ENCODE measurements around the gene ABCC1.

Gene ABCC1

DNA sequence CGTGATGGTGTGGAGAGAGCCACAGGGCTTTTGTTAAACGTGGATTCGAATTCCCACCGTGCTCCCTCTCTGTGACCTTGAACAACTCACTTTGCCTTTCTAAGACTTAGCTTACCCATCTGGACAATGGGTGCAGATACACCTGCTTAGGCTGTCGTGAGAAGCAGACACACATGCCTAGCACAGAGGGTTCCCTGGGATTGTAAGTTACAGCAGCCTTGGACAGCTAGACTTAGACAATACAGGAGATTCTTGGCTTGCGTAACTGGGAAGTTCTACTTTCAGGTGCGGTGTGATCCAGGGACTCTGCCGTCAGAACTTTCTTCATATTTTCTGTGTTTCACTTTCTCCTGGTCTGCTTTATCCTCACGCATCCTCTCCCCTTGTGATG is 127.0 kb downstream of the ABCC1 start:
- ChIA-PET CTCF (no interaction called here), POLR2A (no interaction called here)
- DNase-seq (ENCODE audit: extremely low spot score): no peak
- TF ChIP-seq ARNT (IDR thresholded peaks at IDR 0.05) (no peak), HDGF (IDR thresholded peaks at IDR 0.05; ENCODE audit: borderline replicate concordance) (no peak), NFRKB (IDR thresholded peaks at IDR 0.05) (no peak), SP1 (IDR thresholded peaks at IDR 0.05) (no peak), BHLHE40 (IDR thresholded peaks at IDR 0.05; ENCODE audit: borderline replicate concordance) (no peak), ZNF384 (IDR thresholded peaks at IDR 0.05) (no peak), L3MBTL2 (conservative IDR thresholded peaks at IDR 0.05) (no peak), FOXM1 (IDR thresholded peaks at IDR 0.05; ENCODE audit: borderline replicate concordance) (no peak), FOXK2 (IDR thresholded peaks at IDR 0.05) (no peak), CTBP1 (IDR thresholded peaks at IDR 0.05; ENCODE audit: borderline replicate concordance) (no peak), ELF4 (IDR thresholded peaks at IDR 0.05) (no peak), FOXA1 (IDR thresholded peaks at IDR 0.05) (no peak), SUZ12 (IDR thresholded peaks at IDR 0.05) (no peak)

DNA sequence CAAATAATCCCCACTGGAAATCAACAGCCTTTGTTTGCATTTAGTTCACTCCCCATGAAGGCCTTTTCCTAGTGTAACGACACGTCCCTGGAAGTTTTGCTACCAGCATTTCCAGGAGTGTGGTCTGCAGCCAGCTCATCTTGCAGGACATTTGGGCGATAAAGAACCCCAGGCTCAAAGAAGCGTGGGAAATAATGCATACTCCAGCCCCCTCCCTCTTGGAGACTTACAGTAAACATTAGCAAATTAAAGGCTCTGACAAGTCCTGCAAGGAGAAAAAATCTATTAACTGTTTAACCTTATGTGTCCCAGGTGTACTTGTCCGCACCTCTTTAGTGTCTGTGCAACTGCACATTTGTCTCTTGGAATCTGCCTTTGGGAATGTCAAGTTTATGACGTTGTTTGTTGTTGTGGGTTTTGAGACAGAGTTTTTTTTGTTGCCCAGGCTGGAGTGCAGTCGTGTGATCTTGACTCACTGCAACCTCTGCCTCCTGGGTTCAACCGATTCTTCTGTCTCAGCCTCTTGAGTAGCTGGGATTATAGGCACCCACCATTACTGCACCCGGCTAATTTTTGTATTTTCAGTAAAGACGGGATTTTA is 131.1 kb downstream of the ABCC1 start:
- no peak for DNase-seq (ENCODE audit: extremely low spot score)
- TF ChIP-seq HDGF (IDR thresholded peaks at IDR 0.05; ENCODE audit: borderline replicate concordance) (no peak), LEF1 (IDR thresholded peaks at IDR 0.05; ENCODE audit: borderline replicate concordance) (no peak), SUZ12 (IDR thresholded peaks at IDR 0.05) (no peak), FOXA1 (IDR thresholded peaks at IDR 0.05) (no peak), FOXK2 (IDR thresholded peaks at IDR 0.05) (no peak), FOXM1 (IDR thresholded peaks at IDR 0.05; ENCODE audit: borderline replicate concordance) (no peak), L3MBTL2 (conservative IDR thresholded peaks at IDR 0.05) (no peak), BHLHE40 (IDR thresholded peaks at IDR 0.05; ENCODE audit: borderline replicate concordance) (no peak), NFRKB (IDR thresholded peaks at IDR 0.05) (no peak), ELF4 (IDR thresholded peaks at IDR 0.05) (no peak), CTBP1 (IDR thresholded peaks at IDR 0.05; ENCODE audit: borderline replicate concordance) (no peak)
- TF ChIP-seq, protein P1, sequence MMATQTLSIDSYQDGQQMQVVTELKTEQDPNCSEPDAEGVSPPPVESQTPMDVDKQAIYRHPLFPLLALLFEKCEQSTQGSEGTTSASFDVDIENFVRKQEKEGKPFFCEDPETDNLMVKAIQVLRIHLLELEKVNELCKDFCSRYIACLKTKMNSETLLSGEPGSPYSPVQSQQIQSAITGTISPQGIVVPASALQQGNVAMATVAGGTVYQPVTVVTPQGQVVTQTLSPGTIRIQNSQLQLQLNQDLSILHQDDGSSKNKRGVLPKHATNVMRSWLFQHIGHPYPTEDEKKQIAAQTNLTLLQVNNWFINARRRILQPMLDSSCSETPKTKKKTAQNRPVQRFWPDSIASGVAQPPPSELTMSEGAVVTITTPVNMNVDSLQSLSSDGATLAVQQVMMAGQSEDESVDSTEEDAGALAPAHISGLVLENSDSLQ (IDR thresholded peaks at IDR 0.05): no peak
- CTCF ChIA-PET: interaction anchor here (0.7 kb wide), 1 partner anchor 150 kb away, joined by 3 read pairs; no protein-coding TSS in a partner anchor
- POLR2A ChIA-PET: no interaction called here

DNA sequence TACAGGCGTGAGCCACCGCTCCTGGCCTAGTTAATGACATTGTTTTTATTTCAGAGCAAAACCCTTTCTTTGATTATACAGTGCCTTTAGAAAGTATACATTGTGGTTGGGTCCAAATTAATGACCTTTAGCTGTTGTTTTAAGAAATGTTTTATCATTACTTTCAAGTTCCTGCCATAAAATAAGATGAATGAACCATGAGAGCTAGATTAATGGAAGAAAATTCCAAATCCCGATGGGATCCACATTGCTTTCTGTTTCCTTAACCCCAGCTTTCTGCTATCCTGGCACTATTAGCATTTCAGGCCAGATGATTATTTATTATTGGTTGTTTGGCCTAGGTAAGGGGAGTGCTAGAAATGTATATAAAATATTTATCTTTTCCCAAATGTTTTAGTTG is 131.7 kb downstream of the ABCC1 start:
- DNase-seq (ENCODE audit: extremely low spot score): no peak
- ChIA-PET CTCF (no interaction called here), POLR2A (no interaction called here)
- TF ChIP-seq FOXM1 (IDR thresholded peaks at IDR 0.05; ENCODE audit: borderline replicate concordance) (no peak), ARNT (IDR thresholded peaks at IDR 0.05) (no peak), BHLHE40 (IDR thresholded peaks at IDR 0.05; ENCODE audit: borderline replicate concordance) (no peak), LEF1 (IDR thresholded peaks at IDR 0.05; ENCODE audit: borderline replicate concordance) (no peak), SP1 (IDR thresholded peaks at IDR 0.05) (no peak), L3MBTL2 (conservative IDR thresholded peaks at IDR 0.05) (no peak)

DNA sequence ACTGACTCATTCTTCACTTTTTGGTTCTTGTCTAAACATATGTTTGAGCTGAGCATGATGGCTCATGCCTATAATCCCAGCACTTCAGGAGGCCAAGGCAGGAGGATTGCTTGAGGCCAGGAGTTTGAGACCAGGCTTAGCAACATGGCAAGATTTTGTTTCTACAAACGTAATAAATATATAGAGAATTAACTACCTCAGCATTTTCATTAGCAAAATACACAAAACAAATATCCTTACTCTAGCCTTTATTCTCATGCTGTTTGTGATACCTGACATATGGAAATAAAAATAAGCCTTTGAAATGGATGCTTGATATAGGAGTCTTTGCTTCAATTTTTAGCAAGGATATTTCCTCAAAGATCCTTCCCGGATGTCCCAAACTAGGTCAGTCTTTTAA is 132.8 kb downstream of the ABCC1 start:
- CTCF ChIA-PET: no interaction called here

DNA sequence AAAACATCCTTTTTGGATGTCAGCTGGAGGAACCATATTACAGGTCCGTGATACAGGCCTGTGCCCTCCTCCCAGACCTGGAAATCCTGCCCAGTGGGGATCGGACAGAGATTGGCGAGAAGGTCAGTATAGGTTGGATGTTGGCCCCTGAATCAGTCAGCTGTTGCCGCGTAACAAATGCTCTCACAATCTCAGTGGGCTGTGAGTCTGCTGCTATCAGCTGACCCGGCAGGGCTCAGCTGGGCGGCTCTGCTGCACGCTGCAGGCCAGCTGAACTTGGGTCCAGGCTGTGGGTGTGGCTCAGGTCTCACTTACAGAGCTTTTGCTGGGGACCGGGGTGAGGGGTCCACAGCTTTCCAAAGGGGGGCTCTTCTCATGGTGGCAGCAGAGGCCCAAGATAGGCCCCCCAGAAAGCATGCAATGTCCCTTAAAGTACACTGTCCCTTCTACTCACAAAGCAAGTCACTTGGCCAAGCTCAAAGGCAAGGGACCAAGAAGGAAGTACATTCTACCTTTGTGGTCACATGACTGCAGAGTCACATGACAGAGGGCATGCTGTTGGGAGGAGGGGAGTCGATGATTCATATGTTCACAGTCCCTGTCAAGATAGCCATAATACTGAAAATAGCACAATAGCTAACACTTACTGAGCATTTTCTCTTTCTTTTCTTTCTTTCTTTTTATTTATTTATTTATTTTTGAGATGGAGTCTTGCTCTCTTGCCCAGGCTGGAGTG is 134.2 kb downstream of the ABCC1 start:
- DNase-seq (ENCODE audit: extremely low spot score): no peak
- POLR2A ChIA-PET: no interaction called here
- CTCF ChIA-PET: no interaction called here
- peak; percentile 33; the same call in 1 of the 2 replicates for TF ChIP-seq L3MBTL2 (conservative IDR thresholded peaks at IDR 0.05)
- TF ChIP-seq LEF1 (IDR thresholded peaks at IDR 0.05; ENCODE audit: borderline replicate concordance): no peak

More for the DNA sequence above, 132.8 kb downstream of the ABCC1 start:
- POLR2A ChIA-PET: no interaction called here
- DNase-seq (ENCODE audit: extremely low spot score): no peak
- no peak for TF ChIP-seq SP1 (IDR thresholded peaks at IDR 0.05)

DNA sequence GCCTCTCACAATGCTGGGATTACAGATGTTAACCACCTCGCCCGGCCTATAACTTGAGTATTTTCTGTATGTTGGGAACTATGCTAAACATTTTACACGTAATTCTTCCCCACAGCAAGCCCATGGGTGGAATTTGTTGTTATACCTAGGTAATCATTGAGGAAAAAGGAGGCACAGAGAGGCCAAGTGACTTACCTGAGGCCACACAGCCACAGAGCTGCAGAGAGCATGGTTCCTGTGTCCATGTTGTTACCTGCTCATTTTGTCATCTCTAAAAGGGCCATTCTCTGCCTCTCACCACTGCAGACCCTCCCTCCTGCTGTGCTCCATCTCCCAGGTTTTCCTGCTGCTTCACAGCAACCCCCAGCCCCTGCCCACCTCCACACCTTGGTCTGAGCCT is 135.5 kb downstream of the ABCC1 start:
- ChIA-PET POLR2A (no interaction called here), CTCF (no interaction called here)
- DNase-seq (ENCODE audit: extremely low spot score): no peak
- TF ChIP-seq, protein P1 (IDR thresholded peaks at IDR 0.05): no peak
- TF ChIP-seq ELF4 (IDR thresholded peaks at IDR 0.05): no peak
- TF ChIP-seq LEF1 (IDR thresholded peaks at IDR 0.05; ENCODE audit: borderline replicate concordance): no peak

DNA sequence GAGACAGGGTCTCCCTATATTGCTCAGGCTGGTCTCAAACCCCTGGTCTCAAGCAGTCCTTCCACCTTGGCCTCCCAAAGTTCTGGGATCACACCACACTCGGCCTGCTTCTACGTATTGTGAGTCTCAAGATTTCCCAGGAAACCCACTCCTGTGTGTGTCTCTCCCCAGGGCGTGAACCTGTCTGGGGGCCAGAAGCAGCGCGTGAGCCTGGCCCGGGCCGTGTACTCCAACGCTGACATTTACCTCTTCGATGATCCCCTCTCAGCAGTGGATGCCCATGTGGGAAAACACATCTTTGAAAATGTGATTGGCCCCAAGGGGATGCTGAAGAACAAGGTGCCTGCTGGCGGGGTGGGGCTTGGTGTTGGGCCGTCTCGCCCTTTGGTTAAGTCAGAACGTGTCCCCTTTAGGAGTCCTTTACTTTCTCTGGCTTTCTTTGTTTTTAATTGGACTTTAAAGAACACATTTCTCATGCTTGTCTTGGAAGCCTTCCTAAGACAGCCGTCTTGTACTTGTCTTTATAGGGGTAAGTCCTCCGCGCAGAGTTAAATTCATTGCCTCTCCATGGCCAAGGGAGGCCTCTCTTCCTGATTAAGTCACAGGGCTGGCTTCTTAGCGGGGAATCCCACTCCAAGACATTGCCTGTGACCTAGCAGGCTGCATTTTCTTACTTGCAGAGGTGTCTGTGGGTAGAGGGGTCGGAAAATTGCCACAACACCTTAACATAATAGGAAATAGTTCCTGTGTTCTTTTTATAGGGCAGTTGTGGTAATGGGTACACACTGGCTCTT is 137.4 kb downstream of the ABCC1 start:
- no peak for DNase-seq (ENCODE audit: extremely low spot score)
- ChIA-PET CTCF (no interaction called here), POLR2A (no interaction called here)
- TF ChIP-seq FOXK2 (IDR thresholded peaks at IDR 0.05) (no peak), TARDBP (IDR thresholded peaks at IDR 0.05) (no peak), SP1 (IDR thresholded peaks at IDR 0.05) (no peak), ZNF384 (IDR thresholded peaks at IDR 0.05) (no peak), FOXA1 (IDR thresholded peaks at IDR 0.05) (no peak), L3MBTL2 (conservative IDR thresholded peaks at IDR 0.05) (no peak), HDGF (IDR thresholded peaks at IDR 0.05; ENCODE audit: borderline replicate concordance) (no peak), SUZ12 (IDR thresholded peaks at IDR 0.05) (no peak), CTBP1 (IDR thresholded peaks at IDR 0.05; ENCODE audit: borderline replicate concordance) (no peak)
- TF ChIP-seq, protein P1 (IDR thresholded peaks at IDR 0.05): no peak

Measured in HEK293T (cell line).